BE2C (cell line): ENCODE data around the gene PIP5K1C.

Experiments
- DNase-seq: peaks from one replicate; pipeline ENCODE4 v3.0.0-alpha.2; 2020
- H3K27me3 ChIP-seq: fragments of 250-450 bp; sonication (Bioruptor Pico); 2 replicates; pipeline ENCODE4 v1.5.1; 2020; ENCODE audit warnings: mild to moderate bottlenecking
- H3K36me3 ChIP-seq: fragments of 250-450 bp; sonication (Bioruptor Pico); 2 replicates; pipeline ENCODE4 v1.5.1; 2020; ENCODE audit warnings: mild to moderate bottlenecking
- H3K4me1 ChIP-seq: fragments of 250-450 bp; sonication (Bioruptor Pico); 2 replicates; pipeline ENCODE4 v1.5.1; 2020
- H3K4me3 ChIP-seq: 2 replicates; pipeline ENCODE4 v1.5.1; 2011; ENCODE audit warnings: low read depth, low read length
- H3K9me3 ChIP-seq: fragments of 250-450 bp; sonication (Bioruptor Pico); 2 replicates; pipeline ENCODE4 v1.5.1; 2020
- CTCF ChIP-seq: IDR thresholded peaks from 2 replicates; pipeline ENCODE4 v1.5.1; 2012; ENCODE audit warnings: mild to moderate bottlenecking, low read depth, low read length

Gene PIP5K1C

GRCh38 chr19:3707868-3708206 is 7.6 kb upstream of the PIP5K1C start:
- Histone ChIP-seq H3K4me3 (no peak overlapping the region), H3K27me3 (peaks cover 42% of the 10 kb centered on the region), H3K4me1 (no peaks in the 10 kb centered on the region), H3K9me3 (no peaks in the 10 kb centered on the region), H3K36me3 (no peaks in the 10 kb centered on the region)
- TF ChIP-seq CTCF, result no peak
- DNase-seq, result no peak

GRCh38 chr19:3701200-3701599 is 932 bp upstream of the PIP5K1C start:
- Histone ChIP-seq H3K27me3 (no peaks in the 10 kb centered on the region; the same call in 1 of the 2 replicates), H3K4me3 (no peak overlapping the region), H3K36me3 (no peaks in the 10 kb centered on the region), H3K9me3 (no peaks in the 10 kb centered on the region), H3K4me1 (no peaks in the 10 kb centered on the region)
- no peak for TF ChIP-seq CTCF
- DNase-seq, result no peak

DNA sequence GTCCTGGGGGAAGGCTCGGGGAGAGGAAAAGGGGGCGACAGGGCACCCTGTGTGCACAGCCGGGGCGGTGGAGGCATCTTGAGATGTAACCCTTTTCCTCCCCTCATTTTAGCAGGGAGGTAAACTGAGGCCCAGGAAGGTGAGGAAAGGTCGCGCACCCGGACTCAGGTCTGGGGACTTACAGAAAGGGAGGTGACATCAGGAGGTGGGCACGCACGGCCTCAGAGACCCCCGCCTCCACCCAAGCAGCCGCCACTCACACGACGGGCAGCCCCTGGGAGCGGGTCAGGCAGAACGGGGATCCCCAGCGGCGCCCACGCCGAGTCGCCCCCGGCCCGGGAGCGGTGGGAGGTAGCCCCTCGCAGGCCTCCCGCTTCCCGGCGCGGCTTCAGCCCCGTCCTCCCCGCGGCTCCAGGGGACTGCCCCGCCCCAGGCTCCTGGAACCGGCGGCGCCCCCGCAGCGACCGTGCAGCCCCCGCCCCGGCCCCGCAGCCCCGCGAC is 477 bp downstream of the PIP5K1C start:
- Histone ChIP-seq H3K36me3 (no peaks in the 10 kb centered on the region), H3K27me3 (no peaks in the 10 kb centered on the region), H3K4me1 (no peaks in the 10 kb centered on the region), H3K9me3 (no peaks in the 10 kb centered on the region), H3K4me3 (peak overlapping the region; percentile 75)
- DNase-seq, result no peak
- no peak for TF ChIP-seq CTCF

GRCh38 chr19:3698974-3699740 is 1.1 kb downstream of the PIP5K1C start:
- H3K4me3 ChIP-seq, result peak overlapping the region; percentile 75
- no peak for DNase-seq

GRCh38 chr19:3698386-3698950 is 1.8 kb downstream of the PIP5K1C start:
- no peak overlapping the region for H3K4me3 ChIP-seq

More at GRCh38 chr19:3698974-3699740, 1.1 kb downstream of the PIP5K1C start:
- Histone ChIP-seq H3K27me3 (no peaks in the 10 kb centered on the region), H3K36me3 (no peaks in the 10 kb centered on the region), H3K9me3 (no peaks in the 10 kb centered on the region), H3K4me1 (no peaks in the 10 kb centered on the region)
- TF ChIP-seq CTCF, result no peak

More at GRCh38 chr19:3698386-3698950, 1.8 kb downstream of the PIP5K1C start:
- Histone ChIP-seq H3K36me3 (no peaks in the 10 kb centered on the region), H3K4me1 (no peaks in the 10 kb centered on the region), H3K27me3 (no peaks in the 10 kb centered on the region), H3K9me3 (no peaks in the 10 kb centered on the region)
- TF ChIP-seq CTCF, result no peak
- no peak for DNase-seq
